K562 (cell line): Measurements from ENCODE around the gene ZNF326. TPM values are rescaled to one million over a fixed set of nuclear protein-coding genes. Genes with fewer than 3 reads are reported as not detected.

Source experiments
- AFF4 ChIP-seq: sonication (generic); formaldehyde crosslinking; IDR thresholded peaks from 2 replicates; pipeline ENCODE4 v1.8.0; 2023; ENCODE audit warnings: mild to moderate bottlenecking, missing genetic modification reagents
- MBD1 ChIP-seq: fragments of 250-450 bp; sonication (Bioruptor Pico); IDR thresholded peaks from 2 replicates; pipeline ENCODE4 v1.8.0; 2022; ENCODE audit warnings: inconsistent platforms
- TCF15 ChIP-seq: fragments of 250-450 bp; sonication (Bioruptor Pico); IDR thresholded peaks from 2 replicates; pipeline ENCODE4 v1.8.0; 2022; ENCODE audit warnings: moderate library complexity, mild to moderate bottlenecking, inconsistent platforms
- polyA plus RNA-seq, 8 experiments: library from polyadenylated mRNA; depleted of rRNA in 4 of 8; stranded (reverse) in 5 of 8; unstranded in 3 of 8; fragments of >200 nt; fragmentation: Nextera tagmentation in 2 of 8; fragmentation: Illumina TruSeq in 1 of 8; extraction: Ambion mirVana in 2 of 8; extraction: Trizol in 1 of 8; gene quantifications; 2 replicates each; pipeline versions ENCODE4 v1.2.1 to v1.2.3, GENCODE V29; 2011 to 2014; ENCODE audit warnings: inconsistent platforms in 1 of 8, missing spikeins in 1 of 8
- total RNA-seq, 7 experiments: library from RNA; depleted of rRNA in 6 of 7; stranded (reverse); fragments of >200 nt in 6 of 7; fragmentation: Illumina TruSeq in 2 of 7; extraction: Trizol in 2 of 7; gene quantifications; 2 replicates each; pipeline versions ENCODE4 v1.2.1 to v1.2.3, GENCODE V29; 2011 to 2021; ENCODE audit warnings: low replicate concordance in 1 of 7

ZNF326 gene
- total and polyA plus RNA-seq, 9 of the 15 experiments (the other 6 are each of a cell fraction or from before 2014, with no cell fraction given): 7.2 to 33.2 (median 20.1) TPM

DNA sequence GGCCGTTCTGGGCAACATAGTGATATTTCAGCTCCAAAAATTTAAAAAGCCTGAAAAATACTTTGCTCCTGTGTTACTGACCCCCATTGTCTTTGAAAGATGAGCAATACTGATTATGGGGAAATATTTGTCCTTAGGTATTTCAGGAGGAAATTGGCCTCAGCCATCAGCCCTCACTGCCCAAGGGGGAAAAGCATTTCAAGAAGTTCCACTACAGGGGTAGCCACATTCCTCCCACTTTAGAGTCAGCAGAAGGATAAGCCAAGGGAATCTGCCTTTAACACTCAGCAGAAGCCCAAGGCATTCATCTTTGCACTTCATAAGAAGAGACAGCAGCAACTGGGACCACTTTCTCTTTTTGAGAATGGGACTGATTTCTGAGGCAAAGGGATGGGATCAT, 40.5 kb upstream of the ZNF326 start (continued):
- no peak for TF ChIP-seq AFF4 (CRISPR knock-in tag)
- TF ChIP-seq TCF15 (CRISPR knock-in tag): no peak
- no peak for TF ChIP-seq MBD1
